ENCODE measurements around the gene HSPA1L.
A peak's percentile ranks its signal among the peaks of the same experiment; 100 is the strongest.
"Not testable (repeated sequence)": the region's sequence is repeated elsewhere in the genome, so short reads cannot be mapped to it uniquely, and the experiment has no call there.

The HSPA1L gene

GRCh38 chr6:31837369-31838113 lies 22.5 kb upstream of the HSPA1L start:
- no peak for DNase-seq (ENCODE audit: low read depth, low spot score)

GRCh38 chr6:31836474-31837368 lies 21.6 kb upstream of the HSPA1L start:
- no peak for DNase-seq (ENCODE audit: low read depth, low spot score)

- no peak for DNase-seq (ENCODE audit: low read depth, low spot score)
These were observed 21.0 kb upstream of the HSPA1L start for GRCh38 chr6:31836047-31836473.

- DNase-seq (ENCODE audit: low read depth, low spot score): peak; percentile 93
These were observed 19.5 kb upstream of the HSPA1L start for GRCh38 chr6:31834367-31835250.

GRCh38 chr6:31831350-31832215 lies 16.5 kb upstream of the HSPA1L start:
- no peak for DNase-seq (ENCODE audit: low read depth, low spot score)

- no peak for DNase-seq (ENCODE audit: low read depth, low spot score)
These were observed 15.8 kb upstream of the HSPA1L start for GRCh38 chr6:31830886-31831335.

- peak; percentile 56 for DNase-seq (ENCODE audit: low read depth, low spot score)
These were observed 14.7 kb upstream of the HSPA1L start for GRCh38 chr6:31829633-31830283.

GRCh38 chr6:31827286-31828079 lies 12.4 kb upstream of the HSPA1L start, which contains the start of gene HSPA1B:
Gene HSPA1B, plus strand, starts transcription at chr6:31827738. Its CDS starts 213 bp downstream, at chr6:31827951.
- peak; percentile 100 for DNase-seq (ENCODE audit: low read depth, low spot score)

GRCh38 chr6:31826793-31827285 lies 11.8 kb upstream of the HSPA1L start:
- no peak for DNase-seq (ENCODE audit: low read depth, low spot score)

GRCh38 chr6:31825553-31825952 lies 10.5 kb upstream of the HSPA1L start:
- DNase-seq (ENCODE audit: low read depth, low spot score): no peak

GRCh38 chr6:31823592-31824196 lies 8.6 kb upstream of the HSPA1L start:
- DNase-seq (ENCODE audit: low read depth, low spot score): not testable (repeated sequence)

GRCh38 chr6:31822036-31822821 lies 7.1 kb upstream of the HSPA1L start:
- peak; percentile 60 for DNase-seq (ENCODE audit: low read depth, low spot score)

- DNase-seq (ENCODE audit: low read depth, low spot score): peak; percentile 74
These were observed 6.4 kb upstream of the HSPA1L start for GRCh38 chr6:31821301-31822035.

GRCh38 chr6:31820399-31820798 lies 5.3 kb upstream of the HSPA1L start:
- not testable (repeated sequence) for DNase-seq (ENCODE audit: low read depth, low spot score)

- no peak for DNase-seq (ENCODE audit: low read depth, low spot score)
These were observed 4.8 kb upstream of the HSPA1L start for GRCh38 chr6:31819871-31820299.

GRCh38 chr6:31817929-31818511 lies 2.9 kb upstream of the HSPA1L start:
- peak; percentile 56 for DNase-seq (ENCODE audit: low read depth, low spot score)

All from ELF-1 (cell line).